Ammon's horn (tissue), 1 donor: ENCODE results near the gene RALGPS1.

Experiments used
- DNase-seq: peaks from one replicate; pipeline ENCODE4 v3.0.0-alpha.2; 2016; ENCODE audit warnings: low spot score

The RALGPS1 gene

GRCh38 chr9:127207734-127208410, 293.3 kb downstream of the RALGPS1 start:
- DNase-seq = no peak

- DNase-seq = no peak
These were observed 293.8 kb downstream of the RALGPS1 start for GRCh38 chr9:127208416-127208815.

- DNase-seq = no peak
These were observed 294.6 kb downstream of the RALGPS1 start for GRCh38 chr9:127209220-127209619.

- no peak for DNase-seq
These were observed 295.5 kb downstream of the RALGPS1 start for GRCh38 chr9:127209948-127210640.

- no peak for DNase-seq
These were observed 296.5 kb downstream of the RALGPS1 start for GRCh38 chr9:127210851-127211730.

GRCh38 chr9:127211983-127212382, 297.4 kb downstream of the RALGPS1 start:
- DNase-seq = no peak

- DNase-seq = no peak
These were observed 297.9 kb downstream of the RALGPS1 start for GRCh38 chr9:127212453-127212852.

- DNase-seq = no peak
These were observed 299.3 kb downstream of the RALGPS1 start for GRCh38 chr9:127213859-127214258.

GRCh38 chr9:127214421-127215267, 300.1 kb downstream of the RALGPS1 start:
- DNase-seq = peak; percentile 27

- no peak for DNase-seq
These were observed 301.0 kb downstream of the RALGPS1 start for GRCh38 chr9:127215268-127216209.

GRCh38 chr9:127216210-127216887, 301.8 kb downstream of the RALGPS1 start:
- DNase-seq = no peak

- DNase-seq = no peak
These were observed 302.3 kb downstream of the RALGPS1 start for GRCh38 chr9:127216888-127217217.

GRCh38 chr9:127218818-127219217, 304.2 kb downstream of the RALGPS1 start:
- DNase-seq = no peak

GRCh38 chr9:127219520-127219919, 304.9 kb downstream of the RALGPS1 start:
- peak; percentile 47 for DNase-seq

- no peak for DNase-seq
These were observed 307.1 kb downstream of the RALGPS1 start for GRCh38 chr9:127221695-127222094.

- no peak for DNase-seq
These were observed 308.0 kb downstream of the RALGPS1 start for GRCh38 chr9:127222388-127223095.

- DNase-seq = no peak
These were observed 308.7 kb downstream of the RALGPS1 start for GRCh38 chr9:127223266-127223665.

- DNase-seq = no peak
These were observed 309.2 kb downstream of the RALGPS1 start for GRCh38 chr9:127223810-127224177.

GRCh38 chr9:127224178-127224882, 309.7 kb downstream of the RALGPS1 start:
- DNase-seq = peak; percentile 92
